GM21528 (cell line): ENCODE data around the gene SRRM2.

Source experiments
- ATAC-seq: cut with Tn5 transposase; IDR thresholded peaks from one replicate; pipeline ENCODE4 v1.9.1; 2021; ENCODE audit warnings: mild to moderate bottlenecking, moderate library complexity; ENCODE audit not compliant: unreplicated experiment, low FRiP score

SRRM2 gene

GRCh38 chr16:2817340-2818271, 65.2 kb downstream of the SRRM2 start:
- ATAC-seq: no peak

DNA sequence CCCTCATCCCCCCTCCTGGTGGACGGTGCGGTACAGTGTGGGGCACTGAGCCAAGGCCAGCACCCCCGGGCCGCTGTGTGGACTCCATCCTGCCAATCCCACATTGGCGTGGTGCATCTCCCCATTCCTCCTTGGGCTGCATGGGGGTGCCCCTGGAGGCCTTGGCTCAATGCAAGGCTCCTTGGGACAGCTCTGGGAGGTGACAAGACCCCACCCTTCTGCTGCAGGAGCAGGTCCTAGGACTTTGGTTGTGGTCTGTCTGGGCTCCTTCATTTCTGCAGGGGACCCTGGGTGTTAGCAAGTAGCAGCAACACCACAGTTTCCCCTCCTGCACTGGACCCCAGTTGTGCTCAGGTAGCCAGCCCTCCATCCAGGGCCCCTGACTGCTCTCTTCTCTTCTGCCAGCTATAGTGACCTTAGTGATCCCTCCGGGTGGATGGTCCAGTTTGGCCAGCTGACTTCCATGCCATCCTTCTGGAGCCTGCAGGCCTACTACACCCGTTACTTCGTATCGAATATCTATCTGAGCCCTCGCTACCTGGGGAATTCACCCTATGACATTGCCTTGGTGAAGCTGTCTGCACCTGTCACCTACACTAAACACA, 65.9 kb downstream of the SRRM2 start:
- no peak for ATAC-seq

DNA sequence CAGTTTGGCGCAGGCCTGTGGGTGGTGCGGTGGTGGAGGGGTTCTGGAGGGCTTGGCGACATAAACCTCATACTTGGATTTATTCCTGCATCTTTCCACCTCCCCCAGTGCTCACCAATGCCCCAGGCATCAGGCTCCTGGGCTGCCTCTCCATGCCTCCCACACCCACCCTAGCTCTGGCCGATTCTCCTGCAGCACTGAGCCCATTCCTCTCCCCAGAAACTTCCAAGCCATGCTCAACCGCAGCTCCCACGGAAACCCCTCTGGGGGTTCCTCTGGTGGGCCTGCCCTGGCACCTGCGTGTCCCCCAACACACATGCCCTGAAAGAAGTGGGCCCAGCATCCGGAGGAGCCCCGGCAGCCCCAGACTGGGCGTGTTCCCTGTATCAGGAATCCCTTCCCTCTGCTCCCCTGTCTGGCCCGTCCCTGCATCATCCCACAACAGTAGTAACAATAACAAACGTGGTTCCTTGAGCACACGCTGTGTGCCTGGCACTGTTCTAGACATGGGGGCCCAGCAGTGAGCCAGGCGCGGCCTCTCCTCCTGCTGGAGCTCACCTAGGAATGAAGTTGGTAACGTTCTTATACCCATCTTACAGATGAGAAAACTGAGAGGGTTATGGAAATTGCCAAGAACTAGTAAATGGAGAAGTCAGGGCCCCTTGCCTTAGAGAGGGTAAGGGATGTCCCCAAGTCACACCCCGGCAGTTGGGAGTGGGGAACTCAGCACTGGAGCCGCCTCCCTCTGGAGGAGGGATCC, 66.9 kb downstream of the SRRM2 start:
- ATAC-seq: no peak

- ATAC-seq: no peak
Measured at GRCh38 chr16:2819939-2820835, 67.7 kb downstream of the SRRM2 start.
